Measurements from ENCODE around the gene ATP1A4. TPM values are rescaled to one million over a fixed set of nuclear protein-coding genes. Genes with fewer than 3 reads are reported as not detected.

The ATP1A4 gene
- total RNA-seq, 4 donors from 2014 or later = 0.47 TPM; not detected in 3

DNA sequence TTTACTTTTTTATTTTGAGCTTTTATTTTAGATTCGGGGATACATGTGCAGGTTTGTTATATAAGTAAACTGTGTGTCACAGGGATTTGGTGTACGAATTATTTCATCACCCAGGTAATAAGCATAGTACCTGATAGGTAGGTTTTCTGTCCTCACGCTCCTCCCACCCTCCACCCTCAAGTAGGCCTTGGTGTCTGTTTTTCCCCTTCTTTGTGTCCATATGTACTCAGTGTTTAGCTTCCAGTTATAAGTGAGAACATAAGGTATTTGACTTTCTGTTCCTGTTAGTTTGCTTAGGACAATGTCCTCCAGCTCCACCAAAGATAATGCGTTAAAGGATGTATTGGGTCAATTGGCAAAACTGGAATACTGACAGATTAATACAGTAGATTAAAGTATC is 5.8 kb downstream of the ATP1A4 start:
- TF ChIP-seq POLR2AphosphoS5 (IDR thresholded peaks at IDR 0.05) = no peak
- TF ChIP-seq EP300 (IDR thresholded peaks at IDR 0.05) = no peak
- no peak for TF ChIP-seq POLR2A (IDR thresholded peaks at IDR 0.05)
- TF ChIP-seq, protein P1, sequence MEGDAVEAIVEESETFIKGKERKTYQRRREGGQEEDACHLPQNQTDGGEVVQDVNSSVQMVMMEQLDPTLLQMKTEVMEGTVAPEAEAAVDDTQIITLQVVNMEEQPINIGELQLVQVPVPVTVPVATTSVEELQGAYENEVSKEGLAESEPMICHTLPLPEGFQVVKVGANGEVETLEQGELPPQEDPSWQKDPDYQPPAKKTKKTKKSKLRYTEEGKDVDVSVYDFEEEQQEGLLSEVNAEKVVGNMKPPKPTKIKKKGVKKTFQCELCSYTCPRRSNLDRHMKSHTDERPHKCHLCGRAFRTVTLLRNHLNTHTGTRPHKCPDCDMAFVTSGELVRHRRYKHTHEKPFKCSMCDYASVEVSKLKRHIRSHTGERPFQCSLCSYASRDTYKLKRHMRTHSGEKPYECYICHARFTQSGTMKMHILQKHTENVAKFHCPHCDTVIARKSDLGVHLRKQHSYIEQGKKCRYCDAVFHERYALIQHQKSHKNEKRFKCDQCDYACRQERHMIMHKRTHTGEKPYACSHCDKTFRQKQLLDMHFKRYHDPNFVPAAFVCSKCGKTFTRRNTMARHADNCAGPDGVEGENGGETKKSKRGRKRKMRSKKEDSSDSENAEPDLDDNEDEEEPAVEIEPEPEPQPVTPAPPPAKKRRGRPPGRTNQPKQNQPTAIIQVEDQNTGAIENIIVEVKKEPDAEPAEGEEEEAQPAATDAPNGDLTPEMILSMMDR (IDR thresholded peaks at IDR 0.05) = no peak
- H3K4me1 ChIP-seq = no peaks in the 10 kb centered on the region
- H3K9me3 ChIP-seq = no peaks in the 10 kb centered on the region
- no peak for ATAC-seq
- H3K27me3 ChIP-seq = no peaks in the 10 kb centered on the region
- H3K4me3 ChIP-seq = no peak overlapping the region
- no peaks in the 10 kb centered on the region for H3K36me3 ChIP-seq
- whole genome bisulfite sequencing, 2 donors (ENCODE audit: low coverage in 1 of 2) = 80 to 91% methylated on average over 4 of the region's 4 CpGs
- H3K27ac ChIP-seq = no peak overlapping the region

DNA sequence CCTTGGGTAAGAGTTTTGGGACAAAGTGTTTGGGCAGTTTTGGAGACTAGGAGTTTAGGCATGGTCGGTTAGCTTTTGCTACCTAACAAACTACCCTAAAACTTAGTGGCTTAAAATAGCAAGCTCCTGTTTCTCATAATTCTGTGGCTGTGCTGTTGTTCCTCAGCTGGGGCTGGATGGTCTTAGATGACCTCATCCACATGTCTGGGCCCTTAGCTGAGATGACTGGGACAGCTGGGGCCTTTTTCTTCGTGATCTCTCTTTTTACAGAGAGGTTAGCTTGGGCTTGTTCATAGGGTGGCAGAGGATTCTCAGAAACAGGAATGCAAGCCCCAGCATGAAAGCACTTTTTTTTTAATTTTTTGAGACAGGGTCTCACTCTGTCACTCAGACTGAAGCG is 6.6 kb downstream of the ATP1A4 start:
- Histone ChIP-seq H3K27me3 (no peaks in the 10 kb centered on the region), H3K36me3 (no peaks in the 10 kb centered on the region), H3K4me1 (no peaks in the 10 kb centered on the region), H3K9me3 (no peaks in the 10 kb centered on the region), H3K4me3 (no peak overlapping the region), H3K27ac (no peak overlapping the region)
- ATAC-seq = no peak
- WGBS, 2 donors (ENCODE audit: low coverage in 1 of 2) = 78 to 84% methylated on average over 1 to 3 of the region's 3 CpGs
- TF ChIP-seq EP300 (IDR thresholded peaks at IDR 0.05) (no peak), POLR2A (IDR thresholded peaks at IDR 0.05) (no peak), POLR2AphosphoS5 (IDR thresholded peaks at IDR 0.05) (no peak)
- TF ChIP-seq, protein P1 (IDR thresholded peaks at IDR 0.05) = no peak

DNA sequence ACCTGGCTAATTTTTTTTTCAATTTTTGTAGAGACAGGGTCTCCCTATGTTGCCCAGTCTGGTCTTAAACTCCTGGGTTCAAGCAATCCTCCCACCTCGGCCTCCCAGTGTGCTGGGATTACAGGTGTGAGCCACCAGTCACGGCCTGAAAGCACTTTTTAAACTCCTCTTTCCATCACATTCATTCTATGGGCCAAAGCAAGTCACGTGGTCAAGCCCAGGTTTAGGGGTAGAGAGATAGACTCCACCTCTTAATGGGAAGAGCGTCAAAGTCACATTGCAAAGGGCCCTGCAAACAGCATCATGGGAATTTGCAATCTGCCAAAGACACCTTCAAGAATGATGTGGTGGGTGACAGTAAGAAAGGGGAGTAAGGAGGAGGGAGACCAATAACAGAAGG is 7.1 kb downstream of the ATP1A4 start:
- Histone ChIP-seq H3K27ac (no peak overlapping the region), H3K27me3 (no peaks in the 10 kb centered on the region), H3K9me3 (no peaks in the 10 kb centered on the region), H3K4me1 (no peaks in the 10 kb centered on the region), H3K4me3 (no peak overlapping the region), H3K36me3 (no peaks in the 10 kb centered on the region)
- TF ChIP-seq, protein P1 (IDR thresholded peaks at IDR 0.05) = no peak
- TF ChIP-seq POLR2AphosphoS5 (IDR thresholded peaks at IDR 0.05) = no peak
- TF ChIP-seq POLR2A (IDR thresholded peaks at IDR 0.05) = no peak
- no peak for TF ChIP-seq EP300 (IDR thresholded peaks at IDR 0.05)
- WGBS, 2 donors (ENCODE audit: low coverage in 1 of 2) = 73% methylated on average over 2 of the region's 4 CpGs; no CpG with 5 or more reads in 1 of the 2 donors
- ATAC-seq = no peak

DNA sequence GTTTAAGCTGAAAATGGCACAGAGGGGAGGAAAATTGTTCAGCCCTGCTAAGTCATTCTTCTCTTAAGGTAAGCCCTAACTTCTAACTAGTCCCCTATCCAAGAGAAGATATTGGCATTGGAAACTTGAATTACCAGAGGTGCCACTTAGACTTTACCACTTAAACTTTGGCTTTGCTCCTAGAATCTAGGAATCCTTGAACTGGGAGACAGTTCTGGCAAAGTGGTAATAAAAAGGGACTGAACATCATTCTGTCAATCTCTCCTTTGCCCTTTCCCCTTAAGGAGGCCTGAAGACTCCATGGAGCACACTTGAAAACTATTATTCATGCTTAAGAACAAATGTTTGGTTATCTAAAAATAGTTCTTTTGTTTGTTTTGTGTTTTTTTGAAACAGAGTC is 8.4 kb downstream of the ATP1A4 start:
- Histone ChIP-seq H3K27ac (no peak overlapping the region), H3K27me3 (no peaks in the 10 kb centered on the region), H3K4me1 (no peaks in the 10 kb centered on the region), H3K36me3 (no peaks in the 10 kb centered on the region), H3K9me3 (no peaks in the 10 kb centered on the region), H3K4me3 (no peak overlapping the region)
- no peak for TF ChIP-seq POLR2AphosphoS5 (IDR thresholded peaks at IDR 0.05)
- TF ChIP-seq EP300 (IDR thresholded peaks at IDR 0.05) = no peak
- TF ChIP-seq, protein P1 (IDR thresholded peaks at IDR 0.05) = no peak
- no peak for TF ChIP-seq POLR2A (IDR thresholded peaks at IDR 0.05)
- ATAC-seq = no peak

DNA sequence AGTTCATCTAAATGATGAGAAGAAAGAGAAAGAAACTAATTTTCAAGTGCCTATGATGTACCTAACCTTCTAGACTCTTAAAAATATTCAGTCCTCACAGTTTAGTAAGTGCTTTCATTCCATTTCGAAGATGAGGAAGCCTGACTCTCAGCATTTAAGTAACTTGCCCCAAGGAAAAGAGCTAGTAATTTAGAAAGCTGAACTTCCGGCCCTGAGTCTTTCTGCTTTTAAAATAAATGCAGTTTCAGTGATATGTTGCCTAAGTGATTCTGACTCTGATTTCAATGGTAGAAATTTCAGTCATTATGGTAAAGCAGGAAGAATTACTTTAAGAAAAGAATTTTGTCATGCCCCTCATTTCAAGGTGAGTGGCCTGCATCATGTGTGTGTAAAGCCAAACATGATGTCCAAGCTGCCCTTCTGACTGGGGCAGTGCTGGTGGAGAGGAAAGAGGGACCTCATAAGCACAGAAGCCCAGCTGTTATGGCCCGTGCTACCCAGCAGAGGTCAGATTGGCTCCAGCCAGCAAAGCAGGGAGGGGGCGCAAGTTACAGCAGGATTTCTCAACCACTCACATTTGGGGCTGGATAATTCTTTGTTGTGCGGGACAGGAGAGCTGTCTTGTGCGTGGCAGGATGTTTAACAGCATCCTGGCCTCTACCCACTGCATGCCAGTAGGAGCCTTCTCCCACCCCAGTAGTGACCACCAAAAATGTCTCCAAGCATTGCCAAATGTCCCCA is 10.7 kb downstream of the ATP1A4 start:
- Histone ChIP-seq H3K36me3 (no peaks in the 10 kb centered on the region), H3K4me3 (no peak overlapping the region), H3K9me3 (no peaks in the 10 kb centered on the region), H3K27ac (no peak overlapping the region), H3K27me3 (no peaks in the 10 kb centered on the region), H3K4me1 (no peaks in the 10 kb centered on the region)
- WGBS, 2 donors (ENCODE audit: low coverage in 1 of 2) = 48 to 78% methylated on average over 2 to 3 of the region's 6 CpGs
- ATAC-seq = no peak
- TF ChIP-seq POLR2AphosphoS5 (IDR thresholded peaks at IDR 0.05) = no peak
- TF ChIP-seq, protein P1 (IDR thresholded peaks at IDR 0.05) = peak in 2 of 4 experiments; percentile 29 to 63

Data from gastroesophageal sphincter (tissue), 4 donors.